GM23338 (cell line): ENCODE results near the gene KCNC2.

ENCODE experiments used
- EZH2phosphoT487 ChIP-seq: fragments of 200-600 bp; sonication (generic); IDR thresholded peaks from one replicate; pipeline ENCODE4 v1.8.1; 2018; ENCODE audit warnings: antibody characterized with exemption; ENCODE audit not compliant: unreplicated experiment
- POLR2AphosphoS5 ChIP-seq: IDR thresholded peaks from 2 replicates; pipeline ENCODE4 v1.6.1; 2016; ENCODE audit warnings: antibody characterized with exemption, low read depth

GRCh38 chr12:75129275-75129674 is 80.4 kb downstream of the KCNC2 start:
- TF ChIP-seq EZH2phosphoT487 (no peak), POLR2AphosphoS5 (no peak)
